HEK293 (cell line): ENCODE data around the gene SLC22A14.

Experiments
- CTCF ChIA-PET: fragments of 350-600 bp; formaldehyde crosslinking; extraction: SDS; loops from one replicate; lab custom pipeline; 2021; ENCODE audit warnings: antibody characterized with exemption; lab: Yijun Ruan, JAX
- POLR2A ChIA-PET: fragments of 300-600 bp; formaldehyde crosslinking; extraction: SDS; loops from one replicate; lab custom pipeline; 2020; ENCODE audit warnings: antibody characterized with exemption, inconsistent platforms; lab: Yijun Ruan, JAX
- H3K27ac ChIP-seq: fragments of 200-500 bp; sonication (Bioruptor generic); 2 replicates; pipeline ENCODE4 v1.5.1; 2014; ENCODE audit warnings: low read depth, low read length, control low read depth, inconsistent platforms; ENCODE audit errors: extremely low read depth
- H3K36me3 ChIP-seq, 2 experiments: fragments of 200-500 bp in 1 of 2; sonication (Bioruptor generic) in 1 of 2; 1 replicate in 1 of 2; 2 replicates in 1 of 2; pipeline ENCODE4 v1.5.1; 2014 to 2017; ENCODE audit warnings: inconsistent platforms in 2 of 2, low read length in 2 of 2; ENCODE audit not compliant: control insufficient read depth in 2 of 2, insufficient read depth in 1 of 2
- H3K4me1 ChIP-seq: fragments of 200-500 bp; sonication (Bioruptor generic); 2 replicates; pipeline ENCODE4 v1.5.1; 2014; ENCODE audit warnings: mild to moderate bottlenecking, low read length, inconsistent platforms; ENCODE audit not compliant: control insufficient read depth, insufficient read depth
- H3K4me3 ChIP-seq: 2 replicates; pipeline ENCODE4 v1.5.1; 2011; ENCODE audit warnings: low read depth, mild to moderate bottlenecking, control low read depth, low read length, moderate library complexity
- H3K9me3 ChIP-seq: fragments of 200-500 bp; sonication (Bioruptor generic); 2 replicates; pipeline ENCODE4 v1.5.1; 2014; ENCODE audit warnings: low read depth, low read length, inconsistent platforms; ENCODE audit not compliant: control insufficient read depth, insufficient read depth
- CTCF ChIP-seq: fragments of 450-650 bp; formaldehyde crosslinking; IDR thresholded peaks from 2 replicates; pipeline ENCODE4 v1.5.1; 2016; ENCODE audit warnings: missing biosample characterization, missing genetic modification characterization
- GLI2 ChIP-seq: fragments of 450-650 bp; formaldehyde crosslinking; IDR thresholded peaks from 2 replicates; pipeline ENCODE4; 2017; ENCODE audit warnings: missing biosample characterization, missing genetic modification characterization, low read depth, borderline replicate concordance
- MZF1 ChIP-seq: fragments of 450-650 bp; formaldehyde crosslinking; IDR thresholded peaks from 2 replicates; pipeline ENCODE4 v1.5.1; 2017; ENCODE audit warnings: missing biosample characterization, missing genetic modification characterization, borderline replicate concordance
- TRIM28 ChIP-seq: IDR thresholded peaks from 2 replicates; pipeline ENCODE4 v1.6.1; 2011; ENCODE audit warnings: low read length, control low read depth, borderline replicate concordance
- ZEB2 ChIP-seq: fragments of 450-650 bp; formaldehyde crosslinking; IDR thresholded peaks from 2 replicates; pipeline ENCODE4 v1.5.1; 2016; ENCODE audit warnings: missing biosample characterization, missing genetic modification characterization
- ZNF112 ChIP-seq: fragments of 450-650 bp; formaldehyde crosslinking; IDR thresholded peaks from 2 replicates; pipeline ENCODE4 v1.5.0; 2017; ENCODE audit warnings: missing biosample characterization, missing genetic modification characterization
- ZNF18 ChIP-seq: fragments of 450-650 bp; formaldehyde crosslinking; IDR thresholded peaks from 2 replicates; pipeline ENCODE4 v1.5.1; 2016; ENCODE audit warnings: missing biosample characterization, missing genetic modification characterization
- ZNF19 ChIP-seq: fragments of 450-650 bp; formaldehyde crosslinking; IDR thresholded peaks from 2 replicates; pipeline ENCODE4; 2016; ENCODE audit warnings: missing biosample characterization, missing genetic modification characterization, low read depth
- ZNF2 ChIP-seq: fragments of 450-650 bp; formaldehyde crosslinking; IDR thresholded peaks from 2 replicates; pipeline ENCODE4 v1.5.1; 2016; ENCODE audit warnings: missing biosample characterization, missing genetic modification characterization
- ZNF248 ChIP-seq: fragments of 450-650 bp; formaldehyde crosslinking; IDR thresholded peaks from 2 replicates; pipeline ENCODE4 v1.5.1; 2017; ENCODE audit warnings: missing biosample characterization, missing genetic modification characterization
- ZNF501 ChIP-seq: fragments of 450-650 bp; formaldehyde crosslinking; IDR thresholded peaks from 2 replicates; pipeline ENCODE4 v1.5.1; 2016; ENCODE audit warnings: missing biosample characterization, missing genetic modification characterization
- ZNF530 ChIP-seq: fragments of 450-650 bp; formaldehyde crosslinking; IDR thresholded peaks from 2 replicates; pipeline ENCODE4 v1.5.1; 2016; ENCODE audit warnings: low read depth, missing biosample characterization, missing genetic modification characterization
- ZNF624 ChIP-seq: fragments of 450-650 bp; formaldehyde crosslinking; IDR thresholded peaks from 2 replicates; pipeline ENCODE4 v1.5.1; 2017; ENCODE audit warnings: missing biosample characterization, missing genetic modification characterization
- ZNF654 ChIP-seq: fragments of 450-650 bp; formaldehyde crosslinking; IDR thresholded peaks from 2 replicates; pipeline ENCODE4 v1.5.1; 2016; ENCODE audit warnings: low read depth, missing biosample characterization, missing genetic modification characterization
- ZNF701 ChIP-seq: fragments of 450-650 bp; formaldehyde crosslinking; IDR thresholded peaks from 2 replicates; pipeline ENCODE4 v1.5.1; 2016; ENCODE audit warnings: missing biosample characterization, missing genetic modification characterization
- ZSCAN5A ChIP-seq: fragments of 450-650 bp; formaldehyde crosslinking; IDR thresholded peaks from 2 replicates; pipeline ENCODE4 v1.5.1; 2016; ENCODE audit warnings: missing biosample characterization, missing genetic modification characterization
- TF ChIP-seq, protein P1 (sequence below): fragments of 450-650 bp; formaldehyde crosslinking; IDR thresholded peaks from 2 replicates; pipeline ENCODE4 v1.5.0; 2017; ENCODE audit warnings: missing biosample characterization, missing genetic modification characterization, borderline replicate concordance
- TF ChIP-seq, protein P2 (sequence below): fragments of 450-650 bp; formaldehyde crosslinking; IDR thresholded peaks from 2 replicates; pipeline ENCODE4 v1.5.1; 2016; ENCODE audit warnings: missing biosample characterization, missing genetic modification characterization

SLC22A14 gene

GRCh38 chr3:38345879-38346586 lies 63.9 kb downstream of the SLC22A14 start:
- no peak for TF ChIP-seq MZF1 (tag by site-specific recombination)
- TF ChIP-seq ZSCAN5A (tag by site-specific recombination), result no peak
- TF ChIP-seq CTCF, result no peak
- TF ChIP-seq ZNF654 (tag by site-specific recombination), result no peak
- TF ChIP-seq ZNF18 (tag by site-specific recombination), result no peak
- no peak for TF ChIP-seq GLI2 (tag by site-specific recombination)
- TF ChIP-seq, protein P1, sequence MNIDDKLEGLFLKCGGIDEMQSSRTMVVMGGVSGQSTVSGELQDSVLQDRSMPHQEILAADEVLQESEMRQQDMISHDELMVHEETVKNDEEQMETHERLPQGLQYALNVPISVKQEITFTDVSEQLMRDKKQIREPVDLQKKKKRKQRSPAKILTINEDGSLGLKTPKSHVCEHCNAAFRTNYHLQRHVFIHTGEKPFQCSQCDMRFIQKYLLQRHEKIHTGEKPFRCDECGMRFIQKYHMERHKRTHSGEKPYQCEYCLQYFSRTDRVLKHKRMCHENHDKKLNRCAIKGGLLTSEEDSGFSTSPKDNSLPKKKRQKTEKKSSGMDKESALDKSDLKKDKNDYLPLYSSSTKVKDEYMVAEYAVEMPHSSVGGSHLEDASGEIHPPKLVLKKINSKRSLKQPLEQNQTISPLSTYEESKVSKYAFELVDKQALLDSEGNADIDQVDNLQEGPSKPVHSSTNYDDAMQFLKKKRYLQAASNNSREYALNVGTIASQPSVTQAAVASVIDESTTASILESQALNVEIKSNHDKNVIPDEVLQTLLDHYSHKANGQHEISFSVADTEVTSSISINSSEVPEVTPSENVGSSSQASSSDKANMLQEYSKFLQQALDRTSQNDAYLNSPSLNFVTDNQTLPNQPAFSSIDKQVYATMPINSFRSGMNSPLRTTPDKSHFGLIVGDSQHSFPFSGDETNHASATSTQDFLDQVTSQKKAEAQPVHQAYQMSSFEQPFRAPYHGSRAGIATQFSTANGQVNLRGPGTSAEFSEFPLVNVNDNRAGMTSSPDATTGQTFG (tag by site-specific recombination), result no peak
- TF ChIP-seq ZNF530 (tag by site-specific recombination), result no peak
- TF ChIP-seq ZNF2 (tag by site-specific recombination), result no peak
- TF ChIP-seq, protein P2, sequence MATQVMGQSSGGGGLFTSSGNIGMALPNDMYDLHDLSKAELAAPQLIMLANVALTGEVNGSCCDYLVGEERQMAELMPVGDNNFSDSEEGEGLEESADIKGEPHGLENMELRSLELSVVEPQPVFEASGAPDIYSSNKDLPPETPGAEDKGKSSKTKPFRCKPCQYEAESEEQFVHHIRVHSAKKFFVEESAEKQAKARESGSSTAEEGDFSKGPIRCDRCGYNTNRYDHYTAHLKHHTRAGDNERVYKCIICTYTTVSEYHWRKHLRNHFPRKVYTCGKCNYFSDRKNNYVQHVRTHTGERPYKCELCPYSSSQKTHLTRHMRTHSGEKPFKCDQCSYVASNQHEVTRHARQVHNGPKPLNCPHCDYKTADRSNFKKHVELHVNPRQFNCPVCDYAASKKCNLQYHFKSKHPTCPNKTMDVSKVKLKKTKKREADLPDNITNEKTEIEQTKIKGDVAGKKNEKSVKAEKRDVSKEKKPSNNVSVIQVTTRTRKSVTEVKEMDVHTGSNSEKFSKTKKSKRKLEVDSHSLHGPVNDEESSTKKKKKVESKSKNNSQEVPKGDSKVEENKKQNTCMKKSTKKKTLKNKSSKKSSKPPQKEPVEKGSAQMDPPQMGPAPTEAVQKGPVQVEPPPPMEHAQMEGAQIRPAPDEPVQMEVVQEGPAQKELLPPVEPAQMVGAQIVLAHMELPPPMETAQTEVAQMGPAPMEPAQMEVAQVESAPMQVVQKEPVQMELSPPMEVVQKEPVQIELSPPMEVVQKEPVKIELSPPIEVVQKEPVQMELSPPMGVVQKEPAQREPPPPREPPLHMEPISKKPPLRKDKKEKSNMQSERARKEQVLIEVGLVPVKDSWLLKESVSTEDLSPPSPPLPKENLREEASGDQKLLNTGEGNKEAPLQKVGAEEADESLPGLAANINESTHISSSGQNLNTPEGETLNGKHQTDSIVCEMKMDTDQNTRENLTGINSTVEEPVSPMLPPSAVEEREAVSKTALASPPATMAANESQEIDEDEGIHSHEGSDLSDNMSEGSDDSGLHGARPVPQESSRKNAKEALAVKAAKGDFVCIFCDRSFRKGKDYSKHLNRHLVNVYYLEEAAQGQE, result no peak
- no peak for TF ChIP-seq ZNF19 (tag by site-specific recombination)
- no peak for TF ChIP-seq ZNF701 (tag by site-specific recombination)
- no peak for TF ChIP-seq ZNF501 (tag by site-specific recombination)
- TF ChIP-seq ZNF624 (tag by site-specific recombination), result no peak
- no peak for TF ChIP-seq ZEB2 (tag by site-specific recombination)
- no peak for TF ChIP-seq TRIM28
- TF ChIP-seq ZNF112 (tag by site-specific recombination), result no peak
- no peak for TF ChIP-seq ZNF248 (tag by site-specific recombination)
- H3K9me3 ChIP-seq, result no peaks in the 10 kb centered on the region
- no peak overlapping the region for H3K27ac ChIP-seq
- CTCF ChIA-PET, result interaction anchor here (0.5 to 2.2 kb wide), 18 partner anchors 11 to 965 kb away, joined by 3 to 11 read pairs (median 4); no protein-coding TSS in a partner anchor
- no peaks in the 10 kb centered on the region for H3K4me1 ChIP-seq
- peaks cover 0 to 26% of the 10 kb centered on the region in 2 experiments; a peak in 1 of 3 replicates for H3K36me3 ChIP-seq
- POLR2A ChIA-PET, result interaction anchor here (1.0 to 1.6 kb wide), 3 partner anchors 134 to 209 kb away, joined by 3 to 5 read pairs (median 4); partner anchors contain the start of genes ACAA1 and OXSR1
- peak overlapping the region; percentile 59 for H3K4me3 ChIP-seq
